ENCODE measurements around the gene PAPSS1. TPM values are rescaled to one million over a fixed set of nuclear protein-coding genes. Genes with fewer than 3 reads are reported as not detected.

Gene PAPSS1
- total RNA-seq, 2 donors from 2014 or later, result 15.4 to 16.7 TPM

DNA sequence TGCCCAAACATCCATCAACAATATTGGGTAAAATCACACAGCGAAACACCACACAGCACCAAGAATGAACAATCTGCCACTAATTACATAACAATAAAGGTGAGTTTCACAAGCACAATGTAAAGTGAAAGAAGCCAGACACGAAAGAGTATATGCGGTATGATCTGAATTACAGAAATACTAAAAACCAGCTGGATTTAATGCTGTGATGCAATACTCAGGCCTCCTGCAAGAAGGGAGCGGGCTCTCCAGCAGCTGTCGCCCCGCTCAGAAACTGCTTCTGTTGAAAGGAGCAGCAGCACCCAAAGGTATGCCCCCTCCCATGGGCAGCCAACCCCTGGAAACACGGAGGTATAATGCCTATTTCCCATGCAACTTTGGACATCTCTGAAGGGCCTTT, 77.0 kb downstream of the PAPSS1 start:
- ATAC-seq (no peak), DNase-seq (no peak)
- intact Hi-C loops (cut with DNase I), result no loop called here

DNA sequence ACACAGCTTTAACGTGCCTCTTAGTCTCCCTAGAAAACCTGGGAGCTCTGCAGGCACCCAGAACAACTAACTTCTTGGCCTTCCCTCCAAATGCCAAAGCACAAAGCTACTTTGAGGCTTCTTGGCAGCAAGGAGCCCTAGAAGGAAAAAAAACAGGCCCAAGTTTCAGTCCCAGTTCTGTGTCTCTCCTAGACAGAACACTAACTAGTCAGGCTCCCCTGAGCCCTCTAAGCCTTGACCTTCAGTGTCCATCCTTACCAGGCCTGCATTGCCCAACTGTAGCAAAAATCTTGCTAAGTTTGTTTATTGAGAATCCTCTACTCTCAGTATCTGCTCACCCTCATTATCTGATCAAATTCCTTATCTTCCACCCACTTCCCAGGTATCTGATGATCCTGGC, 79.2 kb downstream of the PAPSS1 start:
- DNase-seq (no peak), ATAC-seq (no peak)
- intact Hi-C loops (cut with DNase I), result no loop called here

DNA sequence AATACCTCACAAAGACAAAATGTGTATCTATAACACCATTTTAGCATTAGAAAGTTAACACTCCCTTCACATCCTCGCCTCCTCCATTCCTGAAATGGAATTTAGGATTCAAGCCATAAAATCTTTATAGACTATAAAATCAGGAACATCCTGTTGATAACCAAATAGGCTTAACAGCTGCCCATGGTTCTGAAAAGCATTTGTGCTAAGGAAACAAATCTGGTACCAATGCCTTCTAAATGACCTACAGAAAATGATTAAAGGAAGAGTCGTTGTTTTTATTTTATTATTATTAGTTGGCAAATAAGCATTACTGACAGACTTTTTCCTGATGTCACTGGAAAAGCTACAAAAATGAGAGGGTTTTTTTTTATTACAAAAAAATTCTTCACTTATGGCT, 79.8 kb downstream of the PAPSS1 start:
- ATAC-seq, result no peak
- DNase-seq, result no peak
- intact Hi-C loops (cut with DNase I), result no loop called here

DNA sequence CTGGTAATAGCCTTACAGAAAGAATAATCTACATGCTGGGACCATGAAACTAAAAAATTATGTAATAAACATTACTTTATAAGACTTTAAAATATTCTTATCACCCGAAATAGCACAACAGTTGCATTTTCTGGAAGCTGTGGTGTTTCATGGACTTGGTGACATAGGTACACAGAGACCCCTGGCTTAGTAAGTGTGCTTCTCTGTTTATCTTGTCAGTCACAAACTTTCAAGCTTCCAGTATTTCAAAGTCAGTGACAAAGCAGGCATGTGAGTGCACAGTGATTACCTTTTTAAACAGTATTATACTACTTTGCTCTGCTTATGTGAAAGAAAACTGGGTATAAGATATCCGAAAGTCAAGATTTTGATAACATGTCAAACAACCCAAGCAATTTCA, 84.3 kb downstream of the PAPSS1 start:
- no peak for ATAC-seq

DNA sequence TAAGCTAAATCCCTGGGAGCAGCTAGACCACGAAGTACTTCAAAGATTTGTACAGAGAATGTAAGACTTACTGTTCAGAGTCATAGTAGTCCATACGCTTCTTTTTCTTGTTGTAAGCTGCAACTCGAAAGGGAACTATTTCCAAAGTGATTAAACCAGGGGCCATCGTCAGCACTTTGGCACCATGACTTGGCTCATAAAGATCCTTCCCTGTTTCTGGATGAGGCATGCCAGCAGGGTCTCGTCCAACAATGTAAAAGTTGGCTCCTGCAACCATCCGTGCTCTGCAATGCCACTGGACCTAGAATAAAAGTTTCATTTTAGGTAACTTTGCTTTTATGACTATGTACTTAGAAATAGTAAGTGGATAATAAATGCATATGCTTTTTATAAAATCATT, 88.5 kb downstream of the PAPSS1 start:
- intact Hi-C loops (cut with DNase I), result no loop called here
- DNase-seq (peak; percentile 27), ATAC-seq (peak; percentile 26 to 78)

More for the DNA sequence above, 84.3 kb downstream of the PAPSS1 start:
- intact Hi-C loops (cut with DNase I), result no loop called here
- DNase-seq, result no peak

DNA sequence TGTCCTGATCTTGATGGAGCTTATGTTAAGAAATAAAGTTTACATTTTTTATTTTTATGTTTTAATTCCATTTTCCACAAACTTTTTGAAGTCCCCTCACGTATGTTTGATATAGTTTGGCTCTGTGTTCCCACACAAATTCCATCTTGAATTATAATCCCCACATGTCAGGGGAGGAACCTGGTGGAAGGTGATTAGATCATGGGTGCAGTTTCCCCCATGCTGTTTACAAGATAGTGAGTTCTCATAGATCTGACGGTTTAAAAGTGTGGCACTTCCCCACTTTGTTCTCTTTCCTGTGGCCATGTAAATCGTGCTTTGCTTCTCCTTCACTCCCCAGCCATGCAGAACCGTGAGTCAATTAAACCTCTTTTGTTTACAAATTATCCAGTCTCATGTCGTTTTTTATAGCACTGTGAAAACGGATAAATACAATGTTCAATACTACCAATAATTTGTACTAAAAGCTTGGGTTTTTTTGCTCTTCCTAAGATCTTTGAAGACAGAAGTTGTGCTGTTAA, 89.8 kb downstream of the PAPSS1 start:
- DNase-seq (no peak), ATAC-seq (no peak)
- intact Hi-C loops (cut with DNase I), result no loop called here

DNA sequence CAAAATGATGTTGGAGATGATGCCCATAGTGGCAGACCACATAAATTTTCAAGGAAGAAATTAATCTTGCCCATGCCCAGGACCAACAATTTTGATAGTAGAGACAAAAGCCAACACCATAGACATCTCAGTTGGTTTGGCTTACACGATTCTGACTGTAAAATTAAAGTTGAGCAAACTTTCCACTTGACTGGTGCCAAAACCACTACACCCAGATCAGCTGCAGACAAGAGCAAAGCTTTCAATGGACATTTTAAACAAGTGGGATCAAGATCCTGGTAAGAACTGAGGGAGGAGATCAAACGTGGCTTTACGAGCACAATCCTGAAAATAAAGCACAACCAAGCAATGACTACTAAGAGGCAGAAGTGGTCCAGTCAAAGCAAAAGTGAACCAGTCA, 90.7 kb downstream of the PAPSS1 start:
- intact Hi-C loops (cut with DNase I), result no loop called here
- DNase-seq (no peak), ATAC-seq (no peak)

DNA sequence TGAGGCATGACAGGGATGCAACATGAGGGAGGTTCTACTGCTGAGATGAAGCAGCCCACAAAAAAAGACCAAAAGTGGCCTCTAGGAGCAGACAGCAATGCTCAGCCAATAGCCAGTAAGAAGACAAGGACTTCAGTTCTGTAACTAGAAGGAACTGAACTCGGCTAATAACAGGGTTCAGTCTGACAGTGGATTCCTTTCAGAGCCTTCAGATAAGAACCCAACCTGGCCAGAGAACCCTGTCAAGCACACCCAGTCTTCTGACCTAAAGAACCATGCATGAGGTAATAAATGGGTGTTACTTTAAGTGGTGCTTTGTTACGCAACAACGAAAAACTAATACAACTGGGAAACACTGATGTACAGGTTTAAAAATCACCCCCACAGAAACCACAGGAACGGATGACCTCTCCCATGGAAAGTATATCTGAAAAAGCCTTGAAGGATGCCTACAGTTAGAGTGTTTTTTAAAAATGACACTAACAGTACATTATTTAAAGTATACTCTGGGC, 94.6 kb downstream of the PAPSS1 start:
- intact Hi-C loops (cut with DNase I), result no loop called here
- ATAC-seq (no peak), DNase-seq (no peak)

DNA sequence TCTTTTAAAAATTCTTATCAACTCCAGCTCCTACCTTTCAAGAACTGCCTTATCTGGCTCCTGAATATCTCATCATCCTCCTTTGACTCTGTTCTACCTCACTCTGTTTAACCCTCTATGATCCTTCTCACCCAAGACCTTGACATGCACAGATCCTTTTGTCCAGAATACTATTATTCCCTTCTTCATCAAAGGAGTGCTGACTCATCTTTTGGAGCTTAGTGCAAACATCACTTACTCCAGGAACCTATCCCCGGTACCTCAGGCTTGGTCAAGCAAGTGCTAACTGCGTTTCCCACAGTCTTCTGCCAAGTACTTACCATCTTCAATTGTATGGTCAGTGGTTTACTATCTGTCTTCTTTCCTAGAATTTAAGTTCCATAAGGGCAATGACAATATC, 96.0 kb downstream of the PAPSS1 start:
- ATAC-seq, result no peak
- no peak for DNase-seq
- intact Hi-C loops (cut with DNase I), result no loop called here

DNA sequence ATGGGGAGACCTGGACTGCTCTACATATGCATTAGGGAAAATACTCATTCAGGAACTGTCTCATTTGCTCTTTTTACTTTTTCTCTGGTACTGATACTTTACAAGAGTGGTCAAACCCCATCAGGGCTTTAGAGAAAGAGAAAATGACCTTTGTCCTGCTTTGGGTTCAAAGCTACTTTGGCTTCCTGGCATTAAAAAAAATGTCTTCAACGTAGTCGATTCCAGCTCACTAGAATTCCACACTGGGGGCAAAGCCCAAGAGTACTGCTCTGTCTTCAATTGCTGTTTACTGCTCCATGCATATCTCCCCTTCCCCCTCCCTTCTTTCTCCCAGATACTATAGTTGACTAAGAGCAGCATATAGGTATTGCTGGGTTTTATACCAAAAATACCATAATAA, 98.0 kb downstream of the PAPSS1 start:
- no peak for ATAC-seq
- no peak for DNase-seq
- intact Hi-C loops (cut with DNase I), result no loop called here

DNA sequence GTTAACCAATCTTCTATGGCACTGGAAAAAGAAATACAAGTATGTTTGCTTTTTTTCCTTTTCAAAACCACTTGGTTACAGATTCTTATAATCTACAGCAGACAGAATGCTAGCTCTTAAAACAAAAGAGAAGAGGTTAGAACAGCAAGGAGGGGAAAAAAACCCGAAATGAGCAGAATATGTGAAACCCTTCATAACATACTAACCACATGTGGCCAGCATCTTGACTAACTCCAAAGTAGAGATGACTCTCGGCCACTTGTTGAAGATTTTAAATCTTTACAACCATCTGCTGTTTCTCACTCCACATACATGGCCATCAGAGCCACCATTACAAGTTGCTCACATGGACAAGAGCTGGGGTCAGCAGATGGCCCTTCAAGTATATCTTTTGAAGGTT, 100.3 kb downstream of the PAPSS1 start:
- DNase-seq (no peak), ATAC-seq (no peak)
- intact Hi-C loops (cut with DNase I), result no loop called here

DNA sequence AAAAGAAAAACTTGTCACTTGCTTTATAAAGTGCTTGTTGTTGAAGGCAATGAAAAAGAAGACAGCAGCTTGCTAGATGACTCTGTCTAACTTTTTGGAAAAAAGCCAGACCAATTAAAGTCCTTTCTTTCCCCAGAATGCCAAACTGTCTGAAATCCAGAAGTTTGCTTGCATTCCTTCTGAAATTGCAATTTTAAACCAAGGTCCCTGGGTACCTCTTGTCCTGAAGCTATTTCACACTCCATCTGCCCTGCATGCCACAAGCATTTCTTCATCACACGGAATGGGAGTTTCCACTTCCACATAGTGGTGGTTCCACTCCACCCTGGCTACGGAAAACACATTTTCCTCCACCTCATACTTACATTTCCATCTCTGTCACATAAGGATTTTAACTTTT, 101.0 kb downstream of the PAPSS1 start:
- DNase-seq (no peak), ATAC-seq (peak; percentile 69 to 86)
- intact Hi-C loops (cut with DNase I), result no loop called here

DNA sequence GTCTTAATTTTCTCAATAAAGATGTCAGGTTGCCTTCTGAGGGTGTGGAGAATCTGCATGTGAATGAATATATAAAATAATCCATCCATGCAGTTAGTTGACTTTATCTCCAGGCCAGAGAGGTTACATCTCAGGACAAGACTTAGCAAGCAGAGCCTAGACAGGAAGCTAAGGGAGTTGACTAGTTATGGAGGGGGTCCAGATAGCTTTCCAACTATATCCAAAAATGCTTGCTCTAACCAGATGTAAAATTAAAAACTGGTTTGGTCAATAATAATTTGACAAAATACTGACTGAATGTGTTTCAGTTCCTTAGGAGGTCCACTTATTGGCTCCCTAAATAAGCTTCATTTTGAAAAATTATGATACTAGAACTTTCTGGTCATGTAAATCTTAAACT, 101.4 kb downstream of the PAPSS1 start:
- intact Hi-C loops (cut with DNase I), result no loop called here
- ATAC-seq (no peak), DNase-seq (no peak)

DNA sequence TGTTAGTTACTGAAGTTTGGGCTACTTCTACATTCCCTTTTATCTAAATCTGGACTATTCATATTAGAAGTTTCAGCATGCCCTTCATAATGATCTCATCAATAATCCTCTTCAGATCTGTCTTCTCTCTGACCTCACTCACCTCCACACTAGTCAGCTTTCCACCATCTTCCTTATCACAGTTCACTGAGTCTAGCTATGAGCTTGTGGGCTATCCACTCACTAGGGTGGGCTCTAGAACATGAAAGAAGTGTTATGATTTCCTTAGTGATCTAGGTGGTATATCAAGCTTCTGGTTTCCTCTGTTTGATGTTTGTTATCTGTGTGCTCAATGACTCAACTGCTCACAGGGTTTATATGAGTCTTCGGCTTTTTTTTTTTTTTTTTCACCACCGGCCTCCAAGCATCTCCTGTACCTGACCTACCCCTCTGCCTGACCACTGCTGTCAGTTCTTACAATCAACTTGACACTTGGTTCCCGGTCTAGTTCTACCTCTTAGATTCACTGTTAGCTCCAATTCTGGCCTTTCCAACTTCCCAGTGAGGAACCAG, 103.1 kb downstream of the PAPSS1 start:
- no peak for ATAC-seq
- DNase-seq, result no peak
- intact Hi-C loops (cut with DNase I), result no loop called here

DNA sequence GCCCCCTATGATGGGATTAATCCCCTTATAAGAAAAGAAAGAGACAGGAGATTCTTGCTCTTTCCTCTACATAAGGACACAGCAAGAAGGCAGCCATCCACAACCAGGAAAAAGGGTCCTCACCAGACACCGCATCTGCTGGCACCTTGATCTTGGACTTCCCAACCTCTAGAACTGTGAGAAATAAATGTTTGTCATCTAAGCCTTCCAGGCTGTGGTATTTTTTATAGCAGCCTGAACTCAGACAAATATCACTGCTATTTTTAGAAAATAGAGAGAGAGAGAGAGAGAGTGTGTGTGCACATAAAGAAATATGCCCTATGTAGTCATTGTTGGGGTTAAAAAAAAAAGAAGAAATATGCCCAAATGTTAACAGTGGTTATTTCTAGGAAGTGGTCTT, 104.2 kb downstream of the PAPSS1 start:
- ATAC-seq (no peak), DNase-seq (no peak)
- intact Hi-C loops (cut with DNase I), result no loop called here

DNA sequence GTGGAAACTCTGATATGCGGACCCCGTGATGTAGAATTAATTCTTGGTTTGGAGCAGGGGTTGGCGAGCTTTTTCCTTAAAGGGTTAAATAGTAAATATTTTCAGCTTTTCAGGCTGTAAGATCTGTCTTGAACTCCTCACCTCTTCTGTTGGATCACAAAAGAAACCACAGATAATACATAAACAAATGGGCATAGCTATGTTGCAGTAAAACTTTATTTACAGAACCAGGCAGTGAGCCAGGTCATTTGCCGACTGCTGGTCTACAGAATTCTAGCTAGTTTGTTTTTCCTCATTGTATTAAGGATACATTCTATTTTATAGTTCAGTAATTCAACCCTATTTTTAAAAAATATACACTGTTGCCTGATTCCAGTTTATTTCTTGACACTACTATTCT, 116.6 kb downstream of the PAPSS1 start:
- DNase-seq (no peak), ATAC-seq (no peak)
- intact Hi-C loops (cut with DNase I), result no loop called here

DNA sequence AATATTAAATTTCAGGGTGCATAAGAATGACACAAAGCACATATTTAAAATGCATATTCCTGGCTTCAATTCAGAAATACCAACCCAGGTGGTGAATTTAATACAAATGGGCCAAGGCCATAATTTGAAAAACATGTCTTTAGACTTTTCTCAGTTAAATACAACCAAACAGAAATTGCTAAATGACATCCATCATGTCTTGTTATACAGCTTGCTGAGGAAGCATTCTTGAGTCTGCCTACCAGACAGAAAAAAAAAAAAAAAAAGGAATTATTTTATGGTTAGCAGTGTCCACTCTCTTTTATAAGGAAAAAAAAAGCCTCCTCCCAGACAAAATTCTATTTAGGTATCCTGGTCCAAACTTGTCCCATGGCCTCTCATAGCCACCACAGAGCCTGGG, 119.1 kb downstream of the PAPSS1 start:
- DNase-seq, result no peak
- ATAC-seq, result no peak
- intact Hi-C loops (cut with DNase I), result no loop called here

DNA sequence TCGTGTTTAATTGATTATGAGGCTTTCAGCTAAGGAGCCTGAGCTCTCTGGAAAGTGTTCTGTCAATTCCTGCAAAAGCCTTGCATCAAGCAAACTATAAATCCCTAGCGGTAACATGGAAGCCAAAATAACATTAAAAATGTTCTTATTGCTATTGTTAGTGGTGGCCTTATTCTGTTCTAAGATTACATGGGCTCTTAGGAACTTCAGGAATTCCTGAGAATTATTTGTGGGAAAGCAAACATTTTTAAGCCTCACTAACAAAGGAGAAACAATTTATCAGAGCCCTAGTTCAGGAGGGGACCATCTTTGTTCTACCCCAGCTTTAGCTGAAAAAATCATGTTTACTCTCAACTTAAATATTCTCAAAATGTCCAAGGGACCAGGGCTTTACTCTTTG, 119.6 kb downstream of the PAPSS1 start:
- intact Hi-C loops (cut with DNase I), result no loop called here
- DNase-seq, result no peak
- ATAC-seq, result no peak

DNA sequence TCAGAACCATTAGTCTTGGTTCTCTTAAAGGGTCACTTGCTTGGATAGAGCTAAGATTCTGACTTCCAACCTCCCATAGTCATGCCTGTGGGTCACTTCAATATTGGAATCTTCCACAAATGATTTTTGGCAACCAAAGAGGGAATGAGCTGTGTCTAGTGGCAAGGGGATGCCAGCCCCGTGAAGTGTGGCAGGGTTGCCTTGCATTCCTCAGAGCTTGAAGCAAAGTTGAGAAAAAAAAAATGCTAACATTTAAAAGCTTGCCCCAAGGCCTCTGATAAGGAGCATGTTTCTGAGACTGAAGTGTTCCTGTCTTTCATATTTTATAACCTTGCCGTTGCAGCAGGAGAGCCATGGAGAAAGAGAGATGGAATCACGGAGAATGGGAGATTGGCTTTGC, 120.2 kb downstream of the PAPSS1 start:
- intact Hi-C loops (cut with DNase I), result no loop called here
- DNase-seq (no peak), ATAC-seq (no peak)

DNA sequence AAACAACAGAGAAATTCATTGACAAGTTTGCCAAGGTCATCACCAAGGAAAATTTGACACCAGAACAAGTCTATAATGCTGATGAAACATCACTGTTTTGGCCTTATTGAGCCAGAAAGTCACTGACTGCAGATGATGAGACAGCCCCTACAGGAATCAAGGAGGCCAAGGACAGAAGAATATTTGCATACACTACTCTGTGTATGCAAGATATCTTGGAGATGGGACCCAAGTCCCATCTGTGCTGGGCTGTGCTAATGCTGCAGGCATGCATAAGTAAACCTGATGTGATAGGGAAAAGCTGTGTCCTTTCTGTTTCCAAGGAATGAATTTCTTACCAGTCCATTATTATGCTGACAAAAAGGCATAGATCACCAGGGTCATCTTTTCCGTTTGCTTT, 126.8 kb downstream of the PAPSS1 start:
- intact Hi-C loops (cut with DNase I), result no loop called here

DNA sequence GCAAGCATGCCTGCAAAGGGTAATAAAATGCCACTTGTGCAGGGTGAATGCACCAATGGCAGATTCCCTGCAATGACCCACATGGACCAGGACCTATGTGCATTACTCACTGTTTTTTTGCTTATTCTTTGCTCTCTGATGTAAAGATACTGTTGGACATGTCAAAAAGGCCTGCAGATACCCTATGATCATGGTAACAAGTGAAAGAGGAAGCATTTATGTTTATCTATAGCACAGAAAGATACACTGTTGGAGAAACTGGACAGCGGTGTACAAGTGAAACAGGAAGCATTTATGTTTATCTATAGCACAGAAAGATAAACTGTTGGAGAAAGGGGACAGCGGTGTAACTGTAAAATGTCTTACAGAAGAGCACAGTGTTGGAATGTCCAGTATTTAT, 127.5 kb downstream of the PAPSS1 start:
- DNase-seq, result no peak
- ATAC-seq, result no peak
- intact Hi-C loops (cut with DNase I), result no loop called here

More for the DNA sequence above, 126.8 kb downstream of the PAPSS1 start:
- DNase-seq (no peak), ATAC-seq (no peak)

DNA sequence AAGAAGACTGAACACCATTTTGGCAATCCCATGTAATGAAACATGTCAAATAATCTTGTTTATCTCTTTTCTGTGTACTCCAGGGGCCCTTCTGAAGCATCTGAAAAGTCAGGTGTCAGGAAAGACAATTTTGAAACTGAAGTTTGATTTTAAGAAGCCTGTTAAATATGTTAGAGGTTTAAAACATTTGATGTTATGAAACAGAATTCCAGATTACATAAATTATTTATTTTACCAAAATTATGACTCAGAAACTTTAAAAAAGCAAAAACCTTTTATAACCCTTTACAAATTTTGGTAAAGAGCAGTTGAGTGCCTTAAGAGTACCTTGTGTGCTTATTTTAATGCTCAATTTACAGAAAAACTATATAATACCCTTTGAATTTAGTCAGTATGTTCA, 130.8 kb downstream of the PAPSS1 start:
- no peak for ATAC-seq
- intact Hi-C loops (cut with DNase I), result no loop called here
- no peak for DNase-seq

Measured in left cardiac atrium (tissue), 4 donors.